PC-9 (cell line): ENCODE data around the gene GPSM1. TPM values are rescaled to one million over a fixed set of nuclear protein-coding genes. Genes with fewer than 3 reads are reported as not detected.

Experiments used
- BruUV-seq: library from RNA; stranded (reverse); fragments of 400-500 nt; replicated peaks from 2 replicates; lab custom pipeline; 2021; lab: Mats Ljungman, UMichigan
- CTCF ChIA-PET: fragments of 300-600 bp; sonication (Branson Sonifier 250); formaldehyde crosslinking; loops from one replicate; lab custom pipeline; 2022; ENCODE audit warnings: antibody characterized with exemption; lab: Charles Lee
- POLR2A ChIA-PET: fragments of 300-600 bp; sonication (Branson Sonifier 250); formaldehyde crosslinking; loops from one replicate; lab custom pipeline; 2022; ENCODE audit warnings: antibody characterized with exemption; ENCODE audit not compliant: unreplicated experiment; lab: Charles Lee
- DNase-seq, 2 experiments: peaks; one replicate each; pipeline versions ENCODE4 v3.0.0 to v3.0.0-alpha.2; 2015 to 2022; ENCODE audit warnings: mixed read lengths in 1 of 2
- H2AFZ ChIP-seq: fragments of 200-600 bp; sonication (generic); 2 replicates; pipeline ENCODE4 v1.8.1; 2017; ENCODE audit warnings: antibody characterized with exemption
- H3F3A ChIP-seq: fragments of 200-600 bp; sonication (generic); 2 replicates; pipeline ENCODE4 v1.8.1; 2017; ENCODE audit warnings: antibody characterized with exemption, mild to moderate bottlenecking, low read depth; ENCODE audit not compliant: insufficient read depth
- H3K27ac ChIP-seq: fragments of 200-600 bp; sonication (generic); 2 replicates; pipeline ENCODE4 v1.6.1; 2016; ENCODE audit warnings: mixed run types
- H3K27me3 ChIP-seq: fragments of 200-600 bp; sonication (generic); 2 replicates; pipeline ENCODE4 v1.6.1; 2016; ENCODE audit warnings: low read depth, mixed run types; ENCODE audit not compliant: insufficient read depth
- H3K36me3 ChIP-seq: fragments of 200-600 bp; sonication (generic); 2 replicates; pipeline ENCODE4 v1.6.1; 2016; ENCODE audit warnings: low read depth, mixed run types
- H3K4me1 ChIP-seq: fragments of 200-600 bp; sonication (generic); replicated peaks from 2 replicates; pipeline ENCODE4 v1.6.1; 2016; ENCODE audit warnings: mixed run types; ENCODE audit not compliant: insufficient read depth
- H3K4me2 ChIP-seq: fragments of 200-600 bp; sonication (generic); 2 replicates; pipeline ENCODE4 v1.6.1; 2017; ENCODE audit warnings: mixed run types
- H3K4me3 ChIP-seq: fragments of 200-600 bp; sonication (generic); 2 replicates; pipeline ENCODE4 v1.6.1; 2016; ENCODE audit warnings: mixed run types
- H3K79me2 ChIP-seq: fragments of 200-600 bp; sonication (generic); 2 replicates; pipeline ENCODE4 v1.6.1; 2017; ENCODE audit warnings: low read depth, mixed run types
- H3K9me2 ChIP-seq: fragments of 200-600 bp; sonication (generic); 2 replicates; pipeline ENCODE4 v1.8.1; 2017; ENCODE audit warnings: mild to moderate bottlenecking; ENCODE audit not compliant: insufficient read depth
- H3K9me3 ChIP-seq: fragments of 200-600 bp; sonication (generic); 2 replicates; pipeline ENCODE4 v1.8.1; 2016; ENCODE audit warnings: low read depth; ENCODE audit not compliant: insufficient read depth
- H4K20me1 ChIP-seq: fragments of 200-600 bp; sonication (generic); 2 replicates; pipeline ENCODE4 v1.8.1; 2017; ENCODE audit not compliant: insufficient read depth
- EZH2 ChIP-seq: fragments of 200-600 bp; sonication (generic); IDR thresholded peaks from 2 replicates; pipeline ENCODE4 v1.8.0; 2017; ENCODE audit warnings: antibody characterized with exemption, low read depth
- intact Hi-C: fragments of 100-400 bp; cut with micrococcal nuclease; formaldehyde crosslinking; loops from one replicate; pipeline ENCODE4 v1.10.0; 2022; ENCODE audit not compliant: unreplicated experiment
- total RNA-seq: library from RNA; stranded (reverse); gene quantifications from 2 replicates; pipeline ENCODE4 v1.2.3, GENCODE V29; 2021
- TF ChIP-seq, protein P1 (sequence below): fragments of 200-600 bp; sonication (generic); conservative IDR thresholded peaks from 2 replicates; pipeline ENCODE4 v1.6.1; 2017; ENCODE audit warnings: mixed run types, antibody characterized with exemption, mild to moderate bottlenecking, moderate library complexity

Gene GPSM1
- total RNA-seq, 1 experiment from 2014 or later: 5.5 TPM

DNA sequence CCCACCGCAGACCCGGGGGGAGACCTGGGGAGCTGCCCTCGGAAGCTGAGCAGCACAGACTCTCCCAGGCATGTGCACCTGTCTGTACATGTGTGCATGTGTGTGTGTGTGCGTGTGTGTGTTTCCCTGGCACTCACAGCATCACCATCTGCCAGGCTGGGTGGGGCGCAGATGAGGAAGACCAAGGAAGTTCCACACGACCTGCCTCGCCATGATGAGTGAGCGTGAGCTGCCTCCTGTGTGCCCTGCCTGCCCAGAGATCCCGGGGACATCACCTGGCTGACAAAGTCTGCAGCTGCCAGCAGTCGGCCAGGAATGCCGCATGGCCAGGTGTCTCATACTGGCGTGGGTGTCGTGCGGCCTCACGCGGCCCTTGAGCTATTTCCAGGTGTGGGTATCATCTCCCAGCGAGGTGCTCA is 4.0 kb upstream of the GPSM1 start:
- intact Hi-C loops: no loop called here
- H3K9me2 ChIP-seq: no peaks in the 10 kb centered on the region
- ChIA-PET POLR2A (interaction anchor here (0.6 kb wide), 1 partner anchor 944 kb away, joined by 3 read pairs; no protein-coding TSS in a partner anchor), CTCF (interaction anchor here (0.6 to 1.5 kb wide), 3 partner anchors 9 to 320 kb away, joined by 4 to 9 read pairs (median 6); no protein-coding TSS in a partner anchor)
- no peaks in the 10 kb centered on the region for H3K9me3 ChIP-seq
- peaks cover 8% of the 10 kb centered on the region; the same call in 1 of the 2 replicates for H3F3A ChIP-seq
- no peaks in the 10 kb centered on the region for H3K36me3 ChIP-seq
- H2AFZ ChIP-seq: no peak overlapping the region
- peaks cover 1% of the 10 kb centered on the region; the same call in 1 of the 2 replicates for H4K20me1 ChIP-seq
- H3K4me2 ChIP-seq: no peak overlapping the region
- no peak overlapping the region for H3K27ac ChIP-seq
- no TSS peak for BruUV-seq
- no peaks in the 10 kb centered on the region for H3K79me2 ChIP-seq
- H3K27me3 ChIP-seq: no peaks in the 10 kb centered on the region
- DNase-seq: peak in 1 of 2 experiments; percentile 38
- H3K4me3 ChIP-seq: no peak overlapping the region
- TF ChIP-seq EZH2: no peak
- H3K4me1 ChIP-seq: peaks cover 6% of the 10 kb centered on the region; the same call in 1 of the 2 replicates

DNA sequence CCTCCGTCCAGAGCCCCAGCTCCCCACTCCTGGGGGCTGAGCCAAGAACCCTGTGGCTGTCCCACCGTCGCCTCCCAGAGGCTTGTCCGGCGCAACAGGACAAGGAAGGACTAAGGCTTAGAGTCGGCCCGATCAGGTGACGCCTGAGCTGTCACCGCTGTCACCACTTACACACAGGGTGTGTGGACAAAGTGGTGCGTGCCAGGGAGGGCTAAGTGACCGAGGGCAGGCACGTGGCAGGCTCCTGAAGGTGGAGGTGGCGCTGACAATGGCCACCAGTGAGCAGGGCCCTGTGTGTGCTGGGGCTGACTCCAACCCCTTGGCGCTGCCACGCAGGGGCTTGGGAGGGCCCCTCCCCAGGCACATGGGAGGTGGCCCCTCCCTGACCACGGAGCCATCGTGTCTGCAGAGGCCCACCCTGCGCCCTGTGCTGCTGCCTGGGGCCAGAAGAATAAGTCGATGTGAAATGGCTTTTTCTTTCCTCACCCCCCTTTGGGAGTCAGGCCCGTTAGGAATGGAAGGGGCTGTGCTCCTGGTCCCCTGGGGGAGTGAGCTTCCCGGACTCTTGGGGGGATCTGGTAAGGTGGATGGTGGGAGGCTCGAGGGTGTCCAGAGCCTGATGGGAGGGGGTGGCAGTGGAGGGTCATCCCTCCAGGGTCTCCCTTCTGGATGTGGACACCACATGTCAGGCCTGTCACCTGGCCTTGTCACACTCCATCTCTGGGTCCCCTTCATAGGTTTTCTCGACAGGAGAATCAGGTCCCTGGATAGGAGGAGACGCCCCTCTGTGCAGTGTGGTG is 2.6 kb upstream of the GPSM1 start:
- intact Hi-C loops: no loop called here
- peaks cover 8% of the 10 kb centered on the region; the same call in 1 of the 2 replicates for H3F3A ChIP-seq

GRCh38 chr9:136325358-136325757 is 2.0 kb upstream of the GPSM1 start:
- intact Hi-C loops: no loop called here
- no peak for DNase-seq
- H3K4me2 ChIP-seq: no peak overlapping the region
- H3F3A ChIP-seq: peaks cover 8% of the 10 kb centered on the region; the same call in 1 of the 2 replicates
- H4K20me1 ChIP-seq: peaks cover 5% of the 10 kb centered on the region; the same call in 1 of the 2 replicates
- no peak overlapping the region for H2AFZ ChIP-seq
- no peak overlapping the region for H3K27ac ChIP-seq
- no peaks in the 10 kb centered on the region for H3K9me2 ChIP-seq
- TF ChIP-seq, protein P1, sequence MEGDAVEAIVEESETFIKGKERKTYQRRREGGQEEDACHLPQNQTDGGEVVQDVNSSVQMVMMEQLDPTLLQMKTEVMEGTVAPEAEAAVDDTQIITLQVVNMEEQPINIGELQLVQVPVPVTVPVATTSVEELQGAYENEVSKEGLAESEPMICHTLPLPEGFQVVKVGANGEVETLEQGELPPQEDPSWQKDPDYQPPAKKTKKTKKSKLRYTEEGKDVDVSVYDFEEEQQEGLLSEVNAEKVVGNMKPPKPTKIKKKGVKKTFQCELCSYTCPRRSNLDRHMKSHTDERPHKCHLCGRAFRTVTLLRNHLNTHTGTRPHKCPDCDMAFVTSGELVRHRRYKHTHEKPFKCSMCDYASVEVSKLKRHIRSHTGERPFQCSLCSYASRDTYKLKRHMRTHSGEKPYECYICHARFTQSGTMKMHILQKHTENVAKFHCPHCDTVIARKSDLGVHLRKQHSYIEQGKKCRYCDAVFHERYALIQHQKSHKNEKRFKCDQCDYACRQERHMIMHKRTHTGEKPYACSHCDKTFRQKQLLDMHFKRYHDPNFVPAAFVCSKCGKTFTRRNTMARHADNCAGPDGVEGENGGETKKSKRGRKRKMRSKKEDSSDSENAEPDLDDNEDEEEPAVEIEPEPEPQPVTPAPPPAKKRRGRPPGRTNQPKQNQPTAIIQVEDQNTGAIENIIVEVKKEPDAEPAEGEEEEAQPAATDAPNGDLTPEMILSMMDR: no peak
- TF ChIP-seq EZH2: no peak
- H3K36me3 ChIP-seq: no peaks in the 10 kb centered on the region
- ChIA-PET CTCF (no interaction called here), POLR2A (interaction anchor here (0.6 kb wide), 1 partner anchor 28 kb away, joined by 4 read pairs; no protein-coding TSS in a partner anchor)
- no peaks in the 10 kb centered on the region for H3K27me3 ChIP-seq
- H3K9me3 ChIP-seq: no peaks in the 10 kb centered on the region
- H3K4me1 ChIP-seq: peaks cover 11% of the 10 kb centered on the region; the same call in 1 of the 2 replicates
- no peaks in the 10 kb centered on the region for H3K79me2 ChIP-seq
- no TSS peak for BruUV-seq
- no peak overlapping the region for H3K4me3 ChIP-seq

More for the DNA sequence above, 2.6 kb upstream of the GPSM1 start:
- no peaks in the 10 kb centered on the region for H3K36me3 ChIP-seq
- POLR2A ChIA-PET: no interaction called here
- no peak overlapping the region for H3K4me3 ChIP-seq
- H3K9me3 ChIP-seq: no peaks in the 10 kb centered on the region
- H3K4me2 ChIP-seq: no peak overlapping the region
- no peaks in the 10 kb centered on the region for H3K9me2 ChIP-seq
- no TSS peak for BruUV-seq
- no peak overlapping the region for H3K27ac ChIP-seq
- no peaks in the 10 kb centered on the region for H3K79me2 ChIP-seq
- no peak overlapping the region for H2AFZ ChIP-seq
- peaks cover 5% of the 10 kb centered on the region; the same call in 1 of the 2 replicates for H4K20me1 ChIP-seq
- no peaks in the 10 kb centered on the region for H3K27me3 ChIP-seq
- CTCF ChIA-PET: interaction anchor here (0.6 kb wide), 1 partner anchor 719 kb away, joined by 4 read pairs; no protein-coding TSS in a partner anchor
- H3K4me1 ChIP-seq: peaks cover 11% of the 10 kb centered on the region; the same call in 1 of the 2 replicates
- peak in 1 of 2 experiments; percentile 37 for DNase-seq
- TF ChIP-seq, protein P1: no peak
- TF ChIP-seq EZH2: no peak
